Activated CD4-positive, CD25-positive, alpha-beta regulatory T cell (primary cell): Measurements from ENCODE around the gene SHROOM1.

Experiments
- DNase-seq, 4 experiments: peaks; one replicate each; lab custom pipeline; 2025; lab: John Stamatoyannopoulos, UW

The SHROOM1 gene

GRCh38 chr5:132776131-132776937 is 54.1 kb downstream of the SHROOM1 start:
- no peak for DNase-seq

GRCh38 chr5:132775476-132775961 is 54.9 kb downstream of the SHROOM1 start:
- DNase-seq, result no peak

- DNase-seq, result no peak
These were observed 55.6 kb downstream of the SHROOM1 start for GRCh38 chr5:132774896-132775295.

- no peak for DNase-seq
These were observed 56.0 kb downstream of the SHROOM1 start for GRCh38 chr5:132774406-132774805.

- DNase-seq, result no peak
These were observed 56.7 kb downstream of the SHROOM1 start for GRCh38 chr5:132773601-132774355.

GRCh38 chr5:132773114-132773513 is 57.3 kb downstream of the SHROOM1 start:
- no peak for DNase-seq

- DNase-seq, result no peak
These were observed 58.0 kb downstream of the SHROOM1 start for GRCh38 chr5:132772291-132773070.
